ENCODE results near the gene STX8.

DNA sequence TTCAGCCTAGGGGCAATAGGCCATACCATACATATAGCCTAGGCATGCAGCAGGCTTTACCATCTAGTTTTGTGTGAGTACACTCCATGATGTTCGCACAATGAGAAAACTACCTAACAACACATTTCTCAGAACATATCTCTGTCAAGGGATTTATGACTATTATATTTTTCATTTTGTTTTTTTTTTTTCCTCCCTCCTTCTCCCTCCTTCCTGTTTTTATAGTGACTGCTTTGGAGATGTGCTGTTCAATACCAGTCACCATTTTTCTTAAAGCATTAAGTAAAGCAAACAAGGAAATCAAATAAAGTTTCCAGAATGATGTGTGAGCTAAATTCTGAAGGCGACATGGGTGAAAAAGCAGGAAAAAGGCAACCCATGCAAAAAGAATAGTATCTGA, 194.6 kb downstream of the STX8 start:
- TF ChIP-seq, protein P1, sequence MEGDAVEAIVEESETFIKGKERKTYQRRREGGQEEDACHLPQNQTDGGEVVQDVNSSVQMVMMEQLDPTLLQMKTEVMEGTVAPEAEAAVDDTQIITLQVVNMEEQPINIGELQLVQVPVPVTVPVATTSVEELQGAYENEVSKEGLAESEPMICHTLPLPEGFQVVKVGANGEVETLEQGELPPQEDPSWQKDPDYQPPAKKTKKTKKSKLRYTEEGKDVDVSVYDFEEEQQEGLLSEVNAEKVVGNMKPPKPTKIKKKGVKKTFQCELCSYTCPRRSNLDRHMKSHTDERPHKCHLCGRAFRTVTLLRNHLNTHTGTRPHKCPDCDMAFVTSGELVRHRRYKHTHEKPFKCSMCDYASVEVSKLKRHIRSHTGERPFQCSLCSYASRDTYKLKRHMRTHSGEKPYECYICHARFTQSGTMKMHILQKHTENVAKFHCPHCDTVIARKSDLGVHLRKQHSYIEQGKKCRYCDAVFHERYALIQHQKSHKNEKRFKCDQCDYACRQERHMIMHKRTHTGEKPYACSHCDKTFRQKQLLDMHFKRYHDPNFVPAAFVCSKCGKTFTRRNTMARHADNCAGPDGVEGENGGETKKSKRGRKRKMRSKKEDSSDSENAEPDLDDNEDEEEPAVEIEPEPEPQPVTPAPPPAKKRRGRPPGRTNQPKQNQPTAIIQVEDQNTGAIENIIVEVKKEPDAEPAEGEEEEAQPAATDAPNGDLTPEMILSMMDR (IDR thresholded peaks at IDR 0.05): no peak
- TF ChIP-seq POLR2A (IDR thresholded peaks at IDR 0.05): no peak

Data from Peyer's patch (tissue), 4 donors.